Right lobe of liver (tissue), 6 donors: ENCODE results near the gene CSNK1A1. TPM values are rescaled to one million over a fixed set of nuclear protein-coding genes. Genes with fewer than 3 reads are reported as not detected.
A peak's percentile ranks its signal among the peaks of the same experiment; 100 is the strongest.

Source experiments
- ATAC-seq, 4 donors: fragments of 200-7000 bp; cut with Tn5 transposase; one replicate each; pipeline ENCODE4 v1.9.1; 2020; ENCODE audit warnings: mild to moderate bottlenecking in 4 of 4, moderate library complexity in 4 of 4
- DNase-seq, 3 donors: peaks; one replicate each; pipeline ENCODE4 v3.0.0-alpha.2; 2020
- H3K27ac ChIP-seq, 3 donors: fragments of 200-600 bp; one replicate each; pipeline ENCODE4 v1.8.0; 2022
- H3K27me3 ChIP-seq, 2 donors: fragments of 200-600 bp; one replicate each; pipeline ENCODE4 v1.8.0; 2022
- H3K36me3 ChIP-seq, 4 donors: fragments of 200-600 bp; sonication (generic) in 1 of 4; one replicate each; pipeline versions ENCODE4 v1.5.1 to v1.8.0; 2017 to 2022; ENCODE audit warnings: control low read depth in 1 of 4
- H3K4me1 ChIP-seq, 4 donors: fragments of 200-600 bp; sonication (generic) in 1 of 4; one replicate each; pipeline versions ENCODE4 v1.5.1 to v1.8.0; 2017 to 2022; ENCODE audit warnings: control low read depth in 1 of 4
- H3K4me3 ChIP-seq, 3 donors: fragments of 200-600 bp; one replicate each; pipeline ENCODE4 v1.8.0; 2022
- H3K9me3 ChIP-seq, 4 donors: fragments of 200-600 bp; sonication (generic) in 1 of 4; one replicate each; pipeline versions ENCODE4 v1.5.1 to v1.8.0; 2017 to 2022; ENCODE audit warnings: control low read depth in 1 of 4
- CTCF ChIP-seq, 4 donors: fragments of 200-600 bp in 3 of 4; fragments of 450-650 bp in 1 of 4; IDR thresholded peaks; one replicate each; pipeline versions ENCODE4 v1.5.1 to v1.8.0; 2016 to 2022; ENCODE audit warnings: antibody characterized with exemption in 4 of 4, mild to moderate bottlenecking in 2 of 4
- POLR2A ChIP-seq: fragments of 450-650 bp; IDR thresholded peaks from one replicate; pipeline ENCODE4 v1.6.1; 2017; ENCODE audit warnings: antibody characterized with exemption, mild to moderate bottlenecking
- WGBS: methylation state at CpG from one replicate; pipeline ENCODE4 v1.1.6; 2018; ENCODE audit warnings: low coverage, low lambda C conversion rate; ENCODE audit not compliant: insufficient coverage; ENCODE audit errors: missing lambda C conversion rate; 5-methylcytosine and 5-hydroxymethylcytosine counted together
- intact Hi-C, 2 donors: fragments of 100-400 bp; cut with DNase I; formaldehyde crosslinking; loops; one replicate each; pipeline versions ENCODE4 v1.11.2 to v1.14.1; 2022
- total RNA-seq, 6 experiments: library from RNA; depleted of rRNA in 2 of 6; stranded (reverse); fragments of >200 nt in 2 of 6; fragmentation: NEBNext Ultra II Directional in 3 of 6; extraction: Animal tissue kit (Norgen Biotek cat#: 25700) in 3 of 6; gene quantifications; one replicate each; pipeline versions ENCODE4 v1.1.0 to v1.2.4, GENCODE V29; 2016 to 2023
- donor health status: DM: no; HTN: yes; CAD: no.
- donor health status: DM: no; HTN: no; CAD: no.
- donor health status: DM: no; HTN: no; CAD: no.
- donor health status: DM: no; HTN: yes; CAD: no.
- donor health status: DM: no; HTN: yes; CAD: no.

CSNK1A1 gene
- total RNA-seq, 6 experiments from 2014 or later, result 79.7 to 87.1 (median 83.8) TPM

GRCh38 chr5:149559706-149560105 lies 8.5 kb upstream of the CSNK1A1 start:
- no peak overlapping the region for H3K4me3 ChIP-seq
- H3K9me3 ChIP-seq, result no peaks in the 10 kb centered on the region
- H3K27me3 ChIP-seq, result no peaks in the 10 kb centered on the region
- DNase-seq, result no peak
- no peaks in the 10 kb centered on the region for H3K36me3 ChIP-seq
- WGBS, result 48% methylated on average over 2 of the region's 2 CpGs
- ATAC-seq, result no peak
- no peak overlapping the region for H3K27ac ChIP-seq
- H3K4me1 ChIP-seq, result peaks cover 0 to 10% (median 0%) of the 10 kb centered on the region in 4 donors
- TF ChIP-seq POLR2A (no peak), CTCF (IDR thresholded peaks at IDR 0.05) (no peak)
- intact Hi-C loops, result no loop called here

- no peak for TF ChIP-seq CTCF (IDR thresholded peaks at IDR 0.05)
- TF ChIP-seq POLR2A, result no peak
- no peak for DNase-seq
- 82% methylated on average over 13 of the region's 18 CpGs for WGBS
- H3K27me3 ChIP-seq, result no peaks in the 10 kb centered on the region
- H3K4me1 ChIP-seq, result peaks cover 0 to 20% (median 7%) of the 10 kb centered on the region in 4 donors
- H3K27ac ChIP-seq, result no peak overlapping the region
- intact Hi-C loops, result loop anchor here in 1 of 2 donors (5.0 kb wide), 1 partner anchor 100 kb away; no protein-coding TSS in a partner anchor
- ATAC-seq, result no peak
- H3K4me3 ChIP-seq, result peak overlapping the region in 2 of 3 donors; percentile 89 to 91
- no peaks in the 10 kb centered on the region for H3K9me3 ChIP-seq
- peaks cover 0 to 9% (median 0%) of the 10 kb centered on the region in 4 donors for H3K36me3 ChIP-seq
Measured at GRCh38 chr5:149552553-149553160, 1.4 kb upstream of the CSNK1A1 start.

- TF ChIP-seq CTCF (IDR thresholded peaks at IDR 0.05), result no peak
- TF ChIP-seq POLR2A, result no peak
- H3K27ac ChIP-seq, result peak overlapping the region; percentile 92 to 98 (median 97)
- no peaks in the 10 kb centered on the region for H3K27me3 ChIP-seq
- peaks cover 0 to 26% (median 9%) of the 10 kb centered on the region in 4 donors for H3K4me1 ChIP-seq
- DNase-seq (no peak), ATAC-seq (no peak)
- 23% methylated on average over 6 of the region's 6 CpGs for WGBS
- H3K36me3 ChIP-seq, result peaks cover 0 to 13% (median 0%) of the 10 kb centered on the region in 4 donors
- intact Hi-C loops, result loop anchor here in 1 of 2 donors (5.0 kb wide), 1 partner anchor 100 kb away; no protein-coding TSS in a partner anchor
- peak overlapping the region; percentile 88 to 91 (median 89) for H3K4me3 ChIP-seq
- H3K9me3 ChIP-seq, result no peaks in the 10 kb centered on the region
Measured at GRCh38 chr5:149552038-149552494, 827 bp upstream of the CSNK1A1 start.

GRCh38 chr5:149550594-149551226 lies 529 bp downstream of the CSNK1A1 start:
- 0% methylated on average over 14 of the region's 40 CpGs for WGBS
- H3K27ac ChIP-seq, result peak overlapping the region; percentile 92 to 98 (median 97)
- TF ChIP-seq POLR2A, result no peak
- TF ChIP-seq CTCF (IDR thresholded peaks at IDR 0.05), result no peak
- peak; percentile 5 to 25 (median 8) for ATAC-seq
- H3K27me3 ChIP-seq, result no peaks in the 10 kb centered on the region
- no peaks in the 10 kb centered on the region for H3K9me3 ChIP-seq
- H3K4me3 ChIP-seq, result peak overlapping the region; percentile 88 to 91 (median 89)
- intact Hi-C loops, result loop anchor here in 1 of 2 donors (5.0 kb wide), 1 partner anchor 98 kb away; no protein-coding TSS in a partner anchor
- H3K36me3 ChIP-seq, result peaks cover 0 to 26% (median 2%) of the 10 kb centered on the region in 4 donors
- peak in 2 of 3 donors; percentile 51 to 59 for DNase-seq
- peaks cover 0 to 33% (median 11%) of the 10 kb centered on the region in 4 donors for H3K4me1 ChIP-seq
